Peyer's patch (tissue), 4 donors: ENCODE data around the gene ACCSL. TPM values are rescaled to one million over a fixed set of nuclear protein-coding genes. Genes with fewer than 3 reads are reported as not detected.
A peak's percentile ranks its signal among the peaks of the same experiment; 100 is the strongest.

ENCODE experiments used
- DNase-seq, 3 donors: peaks; one replicate each; pipeline ENCODE4 v3.0.0-alpha.2; 2017 to 2019
- H3K27ac ChIP-seq, 4 donors: fragments of 200-600 bp; sonication (generic); one replicate each; pipeline ENCODE4 v1.5.1; 2016 to 2019
- H3K27me3 ChIP-seq, 2 donors: fragments of 200-600 bp; sonication (generic); one replicate each; pipeline ENCODE4 v1.5.1; 2019
- H3K36me3 ChIP-seq, 3 donors: fragments of 200-600 bp; sonication (generic); one replicate each; pipeline ENCODE4 v1.5.1; 2016 to 2019
- H3K4me1 ChIP-seq, 4 donors: fragments of 200-600 bp; sonication (generic); one replicate each; pipeline ENCODE4 v1.5.1; 2016 to 2019
- H3K4me3 ChIP-seq, 4 donors: fragments of 200-600 bp; sonication (generic); 1 replicate in 3 of 4; 2 replicates in 1 of 4; pipeline ENCODE4 v1.5.1; 2016 to 2019; ENCODE audit warnings: mild to moderate bottlenecking in 1 of 4
- H3K9me3 ChIP-seq, 4 donors: fragments of 200-600 bp; sonication (generic); one replicate each; pipeline ENCODE4 v1.5.1; 2016 to 2019; ENCODE audit warnings: mild to moderate bottlenecking in 1 of 4
- POLR2A ChIP-seq, 2 donors: fragments of 450-650 bp; IDR thresholded peaks; one replicate each; pipeline ENCODE4 v1.5.1; 2017; ENCODE audit warnings: antibody characterized with exemption in 2 of 2, mild to moderate bottlenecking in 2 of 2, moderate library complexity in 2 of 2
- total RNA-seq, 4 donors: library from RNA; depleted of rRNA; stranded (reverse); fragments of >200 nt; gene quantifications; one replicate each; pipeline ENCODE4 v1.1.0, GENCODE V29; 2016
- TF ChIP-seq, protein P1 (sequence below), 6 experiments: fragments of 450-650 bp in 4 of 6; fragments of 200-600 bp in 2 of 6; sonication (generic) in 1 of 6; IDR thresholded peaks; one replicate each; pipeline ENCODE4 v1.5.1; 2017 to 2019; ENCODE audit warnings: antibody characterized with exemption in 6 of 6, mild to moderate bottlenecking in 3 of 6, moderate library complexity in 1 of 6

Gene ACCSL
- total RNA-seq, 4 donors from 2014 or later = not detected

- H3K27me3 ChIP-seq = no peaks in the 10 kb centered on the region
Observed at GRCh38 chr11:44033411-44033850, 14.3 kb upstream of the ACCSL start.

GRCh38 chr11:44033856-44034255 is 13.9 kb upstream of the ACCSL start:
- DNase-seq = no peak
- H3K27ac ChIP-seq = no peak overlapping the region
- H3K4me1 ChIP-seq = no peaks in the 10 kb centered on the region
- no peak overlapping the region for H3K4me3 ChIP-seq
- TF ChIP-seq POLR2A (IDR thresholded peaks at IDR 0.05) = no peak
- TF ChIP-seq, protein P1, sequence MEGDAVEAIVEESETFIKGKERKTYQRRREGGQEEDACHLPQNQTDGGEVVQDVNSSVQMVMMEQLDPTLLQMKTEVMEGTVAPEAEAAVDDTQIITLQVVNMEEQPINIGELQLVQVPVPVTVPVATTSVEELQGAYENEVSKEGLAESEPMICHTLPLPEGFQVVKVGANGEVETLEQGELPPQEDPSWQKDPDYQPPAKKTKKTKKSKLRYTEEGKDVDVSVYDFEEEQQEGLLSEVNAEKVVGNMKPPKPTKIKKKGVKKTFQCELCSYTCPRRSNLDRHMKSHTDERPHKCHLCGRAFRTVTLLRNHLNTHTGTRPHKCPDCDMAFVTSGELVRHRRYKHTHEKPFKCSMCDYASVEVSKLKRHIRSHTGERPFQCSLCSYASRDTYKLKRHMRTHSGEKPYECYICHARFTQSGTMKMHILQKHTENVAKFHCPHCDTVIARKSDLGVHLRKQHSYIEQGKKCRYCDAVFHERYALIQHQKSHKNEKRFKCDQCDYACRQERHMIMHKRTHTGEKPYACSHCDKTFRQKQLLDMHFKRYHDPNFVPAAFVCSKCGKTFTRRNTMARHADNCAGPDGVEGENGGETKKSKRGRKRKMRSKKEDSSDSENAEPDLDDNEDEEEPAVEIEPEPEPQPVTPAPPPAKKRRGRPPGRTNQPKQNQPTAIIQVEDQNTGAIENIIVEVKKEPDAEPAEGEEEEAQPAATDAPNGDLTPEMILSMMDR (IDR thresholded peaks at IDR 0.05) = no peak
- H3K36me3 ChIP-seq = no peaks in the 10 kb centered on the region
- no peaks in the 10 kb centered on the region for H3K9me3 ChIP-seq
- H3K27me3 ChIP-seq = no peaks in the 10 kb centered on the region

More at GRCh38 chr11:44033411-44033850, 14.3 kb upstream of the ACCSL start:
- no peak for DNase-seq
- no peaks in the 10 kb centered on the region for H3K36me3 ChIP-seq
- peak overlapping the region in 2 of 4 donors; percentile 0 to 59 for H3K27ac ChIP-seq
- no peak for TF ChIP-seq POLR2A (IDR thresholded peaks at IDR 0.05)
- TF ChIP-seq, protein P1 (IDR thresholded peaks at IDR 0.05) = no peak
- no peak overlapping the region for H3K4me3 ChIP-seq
- H3K4me1 ChIP-seq = no peaks in the 10 kb centered on the region
- no peaks in the 10 kb centered on the region for H3K9me3 ChIP-seq

GRCh38 chr11:44034639-44035038 is 13.1 kb upstream of the ACCSL start:
- TF ChIP-seq POLR2A (IDR thresholded peaks at IDR 0.05) = no peak
- TF ChIP-seq, protein P1 (IDR thresholded peaks at IDR 0.05) = no peak
- Histone ChIP-seq H3K4me1 (no peaks in the 10 kb centered on the region), H3K36me3 (no peaks in the 10 kb centered on the region), H3K9me3 (no peaks in the 10 kb centered on the region), H3K27ac (no peak overlapping the region), H3K4me3 (no peak overlapping the region), H3K27me3 (no peaks in the 10 kb centered on the region)
- no peak for DNase-seq

- H3K27me3 ChIP-seq = no peaks in the 10 kb centered on the region
- TF ChIP-seq POLR2A (IDR thresholded peaks at IDR 0.05) = no peak
- TF ChIP-seq, protein P1 (IDR thresholded peaks at IDR 0.05) = peak; percentile 6 to 79 (median 60)
- peak overlapping the region in 1 of 4 donors; percentile 10 for H3K27ac ChIP-seq
- H3K36me3 ChIP-seq = no peaks in the 10 kb centered on the region
- H3K4me3 ChIP-seq = no peak overlapping the region
- H3K9me3 ChIP-seq = no peaks in the 10 kb centered on the region
- H3K4me1 ChIP-seq = no peaks in the 10 kb centered on the region
- DNase-seq = peak; percentile 31 to 80 (median 56)
Observed at GRCh38 chr11:44036811-44037657, 10.7 kb upstream of the ACCSL start.

GRCh38 chr11:44037658-44037998 is 10.2 kb upstream of the ACCSL start:
- H3K27ac ChIP-seq = no peak overlapping the region
- no peak for DNase-seq
- no peaks in the 10 kb centered on the region for H3K27me3 ChIP-seq
- TF ChIP-seq, protein P1 (IDR thresholded peaks at IDR 0.05) = no peak
- TF ChIP-seq POLR2A (IDR thresholded peaks at IDR 0.05) = no peak
- H3K4me1 ChIP-seq = no peaks in the 10 kb centered on the region
- H3K36me3 ChIP-seq = no peaks in the 10 kb centered on the region
- H3K4me3 ChIP-seq = no peak overlapping the region
- no peaks in the 10 kb centered on the region for H3K9me3 ChIP-seq
